GM12874 (cell line): ENCODE results near the gene CLEC5A.

Experiments
- TF ChIP-seq, protein P1 (sequence below): IDR thresholded peaks from 2 replicates; pipeline ENCODE4 v1.5.1; 2011; ENCODE audit warnings: low read depth, mild to moderate bottlenecking, control low read depth, low read length, moderate library complexity; ENCODE audit not compliant: insufficient read depth

Gene CLEC5A

DNA sequence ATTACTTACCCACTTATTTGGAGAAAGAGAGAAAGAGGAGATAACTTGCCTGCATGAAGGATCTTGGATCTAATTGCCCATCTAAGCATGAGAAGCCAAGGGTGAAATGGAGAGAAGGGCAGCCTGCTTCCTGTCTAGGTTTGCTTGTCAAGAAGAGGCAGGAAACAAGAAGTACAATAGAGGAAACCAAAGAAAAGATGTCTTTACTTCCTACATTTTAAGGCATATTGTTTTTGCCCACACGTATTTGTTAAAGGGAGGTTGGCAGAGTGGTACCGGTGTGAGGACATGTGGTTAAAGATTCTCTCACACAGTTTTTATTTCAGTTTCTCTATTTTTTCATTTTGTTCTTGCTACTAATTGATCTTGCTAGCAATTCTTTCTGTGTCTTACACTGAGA, 32.8 kb upstream of the CLEC5A start:
- TF ChIP-seq, protein P1, sequence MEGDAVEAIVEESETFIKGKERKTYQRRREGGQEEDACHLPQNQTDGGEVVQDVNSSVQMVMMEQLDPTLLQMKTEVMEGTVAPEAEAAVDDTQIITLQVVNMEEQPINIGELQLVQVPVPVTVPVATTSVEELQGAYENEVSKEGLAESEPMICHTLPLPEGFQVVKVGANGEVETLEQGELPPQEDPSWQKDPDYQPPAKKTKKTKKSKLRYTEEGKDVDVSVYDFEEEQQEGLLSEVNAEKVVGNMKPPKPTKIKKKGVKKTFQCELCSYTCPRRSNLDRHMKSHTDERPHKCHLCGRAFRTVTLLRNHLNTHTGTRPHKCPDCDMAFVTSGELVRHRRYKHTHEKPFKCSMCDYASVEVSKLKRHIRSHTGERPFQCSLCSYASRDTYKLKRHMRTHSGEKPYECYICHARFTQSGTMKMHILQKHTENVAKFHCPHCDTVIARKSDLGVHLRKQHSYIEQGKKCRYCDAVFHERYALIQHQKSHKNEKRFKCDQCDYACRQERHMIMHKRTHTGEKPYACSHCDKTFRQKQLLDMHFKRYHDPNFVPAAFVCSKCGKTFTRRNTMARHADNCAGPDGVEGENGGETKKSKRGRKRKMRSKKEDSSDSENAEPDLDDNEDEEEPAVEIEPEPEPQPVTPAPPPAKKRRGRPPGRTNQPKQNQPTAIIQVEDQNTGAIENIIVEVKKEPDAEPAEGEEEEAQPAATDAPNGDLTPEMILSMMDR = no peak

DNA sequence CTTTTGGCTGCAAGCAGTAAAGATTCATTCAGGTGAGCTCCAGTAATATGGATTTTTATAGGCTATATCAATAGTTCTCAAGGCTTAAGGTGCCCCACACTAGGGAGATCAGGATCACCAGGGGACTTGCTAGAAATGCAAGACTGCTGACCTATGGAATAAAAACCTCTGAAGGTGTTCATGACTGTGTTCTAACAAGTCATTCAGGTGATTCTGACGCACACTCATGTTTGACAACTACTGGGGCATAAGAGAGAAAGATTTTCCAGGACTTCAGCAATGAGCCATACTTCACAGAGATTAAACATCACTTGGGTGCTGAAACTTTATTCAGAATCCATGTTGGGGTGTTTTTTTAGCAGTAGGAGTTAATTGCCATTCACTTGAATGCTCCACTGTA, 31.6 kb upstream of the CLEC5A start:
- TF ChIP-seq, protein P1 = no peak

DNA sequence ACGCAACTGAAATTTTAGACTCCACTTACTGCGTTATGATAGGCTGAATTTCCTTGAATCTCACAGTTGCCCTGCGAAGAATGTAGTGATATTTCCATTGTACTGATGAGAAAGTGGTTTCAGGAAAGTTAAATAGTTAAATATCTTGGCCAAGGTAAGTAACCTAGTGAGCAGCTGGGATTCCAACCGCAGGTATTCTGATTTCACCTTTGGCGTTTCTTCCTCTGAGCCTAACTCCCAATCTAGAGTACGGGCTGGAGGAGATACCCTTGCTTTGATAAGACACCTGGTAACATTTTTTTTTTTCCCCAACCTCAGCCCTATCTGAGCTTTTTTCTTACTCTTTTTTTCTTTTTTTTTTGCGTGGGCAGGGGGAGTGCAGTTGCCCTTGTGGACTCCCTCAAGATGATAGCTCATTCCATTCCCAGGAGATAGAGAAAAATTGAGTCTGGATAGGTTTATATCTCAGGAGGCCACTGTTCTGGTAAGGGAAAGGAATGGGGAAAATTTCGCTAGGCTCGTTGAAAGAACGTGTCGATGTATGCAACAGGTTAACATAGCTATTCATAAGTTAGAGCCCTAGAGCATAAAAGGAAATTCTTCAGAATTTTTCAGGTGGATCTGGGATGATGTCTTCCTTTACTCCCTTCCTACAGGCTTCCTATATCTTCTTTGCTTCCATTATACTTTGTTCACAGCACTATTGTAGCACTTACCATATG, 29.9 kb upstream of the CLEC5A start:
- TF ChIP-seq, protein P1 = no peak

DNA sequence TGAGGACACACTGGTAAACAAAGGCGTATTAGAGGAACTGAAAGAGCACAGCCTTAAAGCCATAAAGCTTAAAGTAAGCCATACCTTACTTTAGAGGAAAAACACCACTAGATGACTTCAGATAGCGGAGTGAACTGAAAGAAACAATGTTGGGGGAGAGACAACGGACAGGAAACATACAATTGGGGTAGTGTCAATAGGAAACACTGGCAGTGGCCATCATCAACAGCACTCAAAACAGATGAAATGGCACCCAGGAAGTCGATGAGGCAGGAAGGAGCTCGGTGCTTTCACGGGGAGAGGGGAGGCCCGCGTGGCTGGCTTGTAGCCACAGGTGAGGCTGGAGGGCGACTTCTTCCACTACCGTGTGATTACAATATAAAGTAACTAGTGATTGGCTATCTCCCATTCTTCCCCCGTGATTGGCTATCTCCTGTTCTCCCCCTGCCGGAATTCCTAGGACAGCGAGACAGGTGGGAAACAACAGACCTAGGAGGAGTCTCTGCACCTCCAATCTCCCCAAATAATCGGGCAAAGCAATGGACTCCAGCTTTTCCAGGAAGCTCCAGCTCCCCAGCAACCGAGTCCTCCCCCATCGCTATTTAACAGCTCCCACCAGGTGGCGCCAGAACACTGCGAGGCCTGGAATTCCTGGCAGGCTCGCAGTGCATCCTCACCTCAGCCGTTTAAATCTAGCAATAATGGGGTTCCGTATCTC, 29.2 kb upstream of the CLEC5A start:
- TF ChIP-seq, protein P1 = peak; percentile 88

DNA sequence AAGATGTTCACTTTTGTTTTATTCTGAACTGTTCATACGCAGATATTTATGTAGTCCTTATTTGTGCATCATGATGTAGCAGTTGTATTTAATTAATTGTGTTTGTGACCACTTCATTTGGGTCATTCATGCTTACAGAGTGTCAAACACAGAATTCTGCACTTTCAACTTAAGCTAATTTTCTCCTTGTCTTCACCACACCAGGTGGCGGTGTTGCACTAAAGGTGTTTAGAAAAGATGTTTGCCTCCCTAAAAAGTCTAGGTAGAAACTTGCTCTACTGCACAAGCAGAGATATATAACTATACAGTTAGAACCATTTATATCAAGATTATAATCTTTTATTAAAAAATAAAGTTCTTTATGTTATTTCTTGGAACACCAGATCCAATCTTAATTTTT, 28.1 kb upstream of the CLEC5A start:
- TF ChIP-seq, protein P1 = no peak

DNA sequence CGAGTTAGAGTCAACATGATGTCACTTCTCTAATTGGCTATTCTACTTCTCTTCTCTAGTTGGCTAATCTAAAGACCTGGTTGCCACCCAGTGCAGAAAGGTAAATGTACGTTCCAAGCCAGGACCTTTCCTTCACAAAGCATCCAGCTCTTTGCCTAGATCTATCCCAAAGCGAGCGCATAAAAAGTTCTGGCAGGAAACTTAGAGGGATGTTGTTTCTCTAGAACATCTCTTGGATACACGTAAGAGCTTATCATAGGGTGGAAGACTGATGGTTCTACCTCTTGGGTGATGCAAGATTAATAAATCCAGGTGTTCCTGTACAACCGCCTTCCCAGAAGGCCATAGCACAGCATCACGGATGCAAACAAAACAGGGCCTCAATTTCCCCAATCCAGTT, 26.9 kb upstream of the CLEC5A start, which contains the start of gene TAS2R38:
Gene TAS2R38, minus strand, starts transcription at position 101 of the 400 bp plus-strand sequence. Its CDS starts 84 bp downstream, at position 17.
- TF ChIP-seq, protein P1 = no peak

DNA sequence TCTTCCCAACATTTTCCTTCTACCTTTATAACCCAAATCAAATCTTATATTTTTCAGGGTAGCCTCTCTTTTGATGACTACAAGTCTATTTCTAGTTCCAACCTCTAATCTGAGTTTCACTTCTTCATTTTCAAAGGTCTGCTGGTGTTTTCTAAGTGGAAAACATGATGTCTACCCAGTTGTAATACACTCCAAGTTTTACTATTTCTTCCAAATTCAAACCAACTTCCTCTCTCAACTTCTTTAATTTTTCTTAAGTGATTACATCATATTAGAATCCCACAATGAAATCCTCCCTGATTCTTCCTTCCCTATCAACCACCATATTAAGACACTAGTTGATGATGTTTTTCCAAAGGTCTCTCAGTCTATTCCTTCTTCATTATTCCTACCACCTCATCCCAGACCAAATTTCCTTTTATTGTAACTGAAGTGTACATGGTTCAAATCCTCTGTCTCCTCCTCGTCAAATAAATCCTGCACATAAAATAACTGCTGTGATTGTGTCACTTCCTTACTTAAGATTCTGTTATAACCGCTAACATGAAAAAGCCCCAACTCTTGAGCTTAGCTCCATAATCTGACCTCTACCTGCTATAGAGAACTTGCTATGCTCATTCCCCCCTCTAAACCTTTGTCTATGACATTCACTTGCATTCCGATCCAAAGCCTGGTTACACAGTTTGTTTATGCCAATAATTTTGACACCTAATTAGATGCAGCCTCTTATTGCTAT, 14.1 kb upstream of the CLEC5A start:
- TF ChIP-seq, protein P1 = no peak
